GM10248 (cell line): Measurements from ENCODE around the gene PROCA1.

ENCODE experiments used
- CTCF ChIA-PET: fragments of 300-600 bp; sonication (Branson Sonifier 250); formaldehyde crosslinking; extraction: SDS; loops from one replicate; lab custom pipeline; 2021; ENCODE audit warnings: antibody characterized with exemption; lab: Yijun Ruan, JAX
- POLR2A ChIA-PET: fragments of 350-650 bp; sonication (Branson Sonifier 250); formaldehyde crosslinking; extraction: SDS; loops from one replicate; lab custom pipeline; 2020; ENCODE audit warnings: antibody characterized with exemption; lab: Yijun Ruan, JAX
- DNase-seq: peaks from one replicate; pipeline ENCODE4 v3.0.0; 2012; ENCODE audit errors: extremely low spot score
- TF ChIP-seq, protein P1 (sequence below): IDR thresholded peaks from 2 replicates; pipeline ENCODE4 v1.5.1; 2012; ENCODE audit warnings: mild to moderate bottlenecking, low read depth; ENCODE audit errors: extremely low read depth, missing control alignments, control extremely low read depth

Gene PROCA1

GRCh38 chr17:28700278-28700677 lies 11.4 kb downstream of the PROCA1 start:
- CTCF ChIA-PET = interaction anchor here (0.9 to 2.5 kb wide), 3 partner anchors 11 to 56 kb away, joined by 3 to 9 read pairs (median 4); partner anchors contain the start of gene PROCA1
- TF ChIP-seq, protein P1, sequence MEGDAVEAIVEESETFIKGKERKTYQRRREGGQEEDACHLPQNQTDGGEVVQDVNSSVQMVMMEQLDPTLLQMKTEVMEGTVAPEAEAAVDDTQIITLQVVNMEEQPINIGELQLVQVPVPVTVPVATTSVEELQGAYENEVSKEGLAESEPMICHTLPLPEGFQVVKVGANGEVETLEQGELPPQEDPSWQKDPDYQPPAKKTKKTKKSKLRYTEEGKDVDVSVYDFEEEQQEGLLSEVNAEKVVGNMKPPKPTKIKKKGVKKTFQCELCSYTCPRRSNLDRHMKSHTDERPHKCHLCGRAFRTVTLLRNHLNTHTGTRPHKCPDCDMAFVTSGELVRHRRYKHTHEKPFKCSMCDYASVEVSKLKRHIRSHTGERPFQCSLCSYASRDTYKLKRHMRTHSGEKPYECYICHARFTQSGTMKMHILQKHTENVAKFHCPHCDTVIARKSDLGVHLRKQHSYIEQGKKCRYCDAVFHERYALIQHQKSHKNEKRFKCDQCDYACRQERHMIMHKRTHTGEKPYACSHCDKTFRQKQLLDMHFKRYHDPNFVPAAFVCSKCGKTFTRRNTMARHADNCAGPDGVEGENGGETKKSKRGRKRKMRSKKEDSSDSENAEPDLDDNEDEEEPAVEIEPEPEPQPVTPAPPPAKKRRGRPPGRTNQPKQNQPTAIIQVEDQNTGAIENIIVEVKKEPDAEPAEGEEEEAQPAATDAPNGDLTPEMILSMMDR = no peak
- no peak for DNase-seq
- POLR2A ChIA-PET = no interaction called here

DNA sequence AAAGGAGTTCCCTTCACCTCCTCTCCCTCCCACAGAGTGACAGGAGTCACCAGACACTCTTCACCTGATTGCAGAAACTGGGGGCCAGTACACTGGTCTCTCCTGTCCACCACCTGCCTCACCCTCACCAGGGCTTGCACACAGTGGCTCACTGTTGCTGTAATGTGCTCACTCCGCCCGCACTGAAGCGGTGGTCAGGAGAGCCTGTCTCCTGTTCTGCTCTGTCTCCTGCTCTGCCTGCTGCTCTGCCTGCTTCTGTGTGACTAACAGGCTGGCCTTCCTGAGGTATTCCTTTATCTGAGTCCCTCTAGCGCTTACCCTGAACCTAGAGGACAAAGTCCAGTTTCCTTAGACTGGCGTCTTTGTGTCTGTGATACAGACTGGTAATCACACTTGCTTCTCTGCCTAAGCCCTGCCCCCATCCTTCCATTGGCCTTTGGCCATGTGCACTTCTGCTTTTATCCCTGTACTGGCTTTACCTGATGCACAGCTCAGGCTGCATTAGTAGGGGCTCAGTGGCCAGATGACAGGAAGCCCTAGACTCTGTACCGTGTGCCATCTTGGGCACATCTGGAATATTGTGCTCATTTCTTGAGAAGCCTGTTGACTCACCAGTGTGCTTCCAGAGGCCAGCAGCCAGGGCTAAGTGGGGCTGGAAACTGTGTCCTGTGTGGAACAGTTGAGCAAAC lies 13.3 kb downstream of the PROCA1 start:
- CTCF ChIA-PET = no interaction called here

DNA sequence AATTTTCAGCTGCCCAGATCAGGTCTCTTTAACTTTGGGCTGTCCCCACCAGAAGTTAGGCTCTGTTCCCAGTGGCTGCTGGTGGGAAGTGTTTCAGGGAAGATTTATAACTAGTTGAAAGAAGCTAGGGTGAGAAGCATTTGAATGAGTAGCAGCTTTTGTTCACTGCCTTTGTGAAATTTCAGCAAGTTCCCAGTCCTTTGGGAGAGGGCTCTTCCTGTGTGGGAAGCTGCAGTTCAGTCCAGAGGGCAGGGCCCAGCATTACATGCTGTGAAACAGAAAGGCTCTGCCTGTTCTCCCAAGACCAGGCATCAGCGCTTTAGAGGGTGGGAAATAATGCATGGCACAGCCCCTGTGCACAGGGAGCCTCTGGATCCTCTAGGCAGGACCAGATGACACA lies 17.8 kb downstream of the PROCA1 start:
- ChIA-PET CTCF (interaction anchor here (0.9 to 1.5 kb wide), 6 partner anchors 19 to 792 kb away, joined by 3 read pairs; no protein-coding TSS in a partner anchor), POLR2A (interaction anchor here (1.2 kb wide), 1 partner anchor 15 kb away, joined by 3 read pairs; no protein-coding TSS in a partner anchor)
- no peak for DNase-seq
- TF ChIP-seq, protein P1 = no peak

More for the DNA sequence above, 13.3 kb downstream of the PROCA1 start:
- POLR2A ChIA-PET = no interaction called here
- DNase-seq = no peak
- TF ChIP-seq, protein P1 = no peak

GRCh38 chr17:28689011-28689410 lies 22.7 kb downstream of the PROCA1 start:
- ChIA-PET CTCF (interaction anchor here (1.2 to 1.4 kb wide), 3 partner anchors 12 to 77 kb away, joined by 3 to 6 read pairs (median 3); partner anchors contain the start of gene PROCA1), POLR2A (interaction anchor here (1.2 kb wide), 1 partner anchor 13 kb away, joined by 4 read pairs; no protein-coding TSS in a partner anchor)
- no peak for DNase-seq
- TF ChIP-seq, protein P1 = no peak

GRCh38 chr17:28688481-28688880 lies 23.2 kb downstream of the PROCA1 start:
- ChIA-PET POLR2A (interaction anchor here (1.2 kb wide), 1 partner anchor 13 kb away, joined by 4 read pairs; no protein-coding TSS in a partner anchor), CTCF (interaction anchor here (0.7 to 1.4 kb wide), 3 partner anchors 11 to 76 kb away, joined by 3 to 6 read pairs (median 3); no protein-coding TSS in a partner anchor)
- no peak for DNase-seq
- TF ChIP-seq, protein P1 = no peak

- ChIA-PET POLR2A (no interaction called here), CTCF (interaction anchor here (0.7 to 2.3 kb wide), 2 partner anchors 10 to 13 kb away, joined by 3 to 8 read pairs; no protein-coding TSS in a partner anchor)
- TF ChIP-seq, protein P1 = no peak
These were observed 25.4 kb downstream of the PROCA1 start for GRCh38 chr17:28686296-28686695.

More at GRCh38 chr17:28686296-28686695, 25.4 kb downstream of the PROCA1 start:
- DNase-seq = no peak
